Skeletal muscle tissue (tissue), 4 donors: Measurements from ENCODE around the gene TENM4. TPM values are rescaled to one million over a fixed set of nuclear protein-coding genes. Genes with fewer than 3 reads are reported as not detected.
A peak's percentile ranks its signal among the peaks of the same experiment; 100 is the strongest.

Source experiments
- H3K27ac ChIP-seq: one replicate; pipeline ENCODE4 v1.7.0; 2013; ENCODE audit warnings: mild to moderate bottlenecking, low read depth, low read length, inconsistent platforms
- H3K27me3 ChIP-seq, 3 donors: one replicate each; pipeline ENCODE4 v1.7.0; 2013; ENCODE audit warnings: low read length in 3 of 3; ENCODE audit not compliant: control insufficient read depth in 3 of 3, insufficient read depth in 3 of 3
- H3K36me3 ChIP-seq, 3 donors: one replicate each; pipeline ENCODE4 v1.7.0; 2013; ENCODE audit warnings: low read length in 3 of 3; ENCODE audit not compliant: control insufficient read depth in 3 of 3, insufficient read depth in 3 of 3
- H3K4me1 ChIP-seq, 3 donors: one replicate each; pipeline ENCODE4 v1.7.0; 2013; ENCODE audit warnings: low read length in 3 of 3, mild to moderate bottlenecking in 3 of 3; ENCODE audit not compliant: control insufficient read depth in 3 of 3, insufficient read depth in 3 of 3
- H3K4me3 ChIP-seq, 3 donors: one replicate each; pipeline ENCODE4 v1.7.0; 2013; ENCODE audit warnings: low read length in 3 of 3
- H3K9ac ChIP-seq, 3 donors: one replicate each; pipeline ENCODE4 v1.7.0; 2013; ENCODE audit warnings: low read length in 3 of 3, mild to moderate bottlenecking in 3 of 3, moderate library complexity in 2 of 3, low read depth in 1 of 3
- H3K9me3 ChIP-seq, 3 donors: one replicate each; pipeline ENCODE4 v1.7.0; 2013; ENCODE audit warnings: low read length in 3 of 3; ENCODE audit not compliant: control insufficient read depth in 3 of 3
- total RNA-seq: library from RNA; depleted of rRNA; stranded (reverse); fragments of >200 nt; gene quantifications from one replicate; pipeline ENCODE4 v1.2.3, GENCODE V29; 2014
- donor health status: Osteomylitis.

Gene TENM4
- total RNA-seq, 1 donor from 2014 or later: 18.3 TPM

DNA sequence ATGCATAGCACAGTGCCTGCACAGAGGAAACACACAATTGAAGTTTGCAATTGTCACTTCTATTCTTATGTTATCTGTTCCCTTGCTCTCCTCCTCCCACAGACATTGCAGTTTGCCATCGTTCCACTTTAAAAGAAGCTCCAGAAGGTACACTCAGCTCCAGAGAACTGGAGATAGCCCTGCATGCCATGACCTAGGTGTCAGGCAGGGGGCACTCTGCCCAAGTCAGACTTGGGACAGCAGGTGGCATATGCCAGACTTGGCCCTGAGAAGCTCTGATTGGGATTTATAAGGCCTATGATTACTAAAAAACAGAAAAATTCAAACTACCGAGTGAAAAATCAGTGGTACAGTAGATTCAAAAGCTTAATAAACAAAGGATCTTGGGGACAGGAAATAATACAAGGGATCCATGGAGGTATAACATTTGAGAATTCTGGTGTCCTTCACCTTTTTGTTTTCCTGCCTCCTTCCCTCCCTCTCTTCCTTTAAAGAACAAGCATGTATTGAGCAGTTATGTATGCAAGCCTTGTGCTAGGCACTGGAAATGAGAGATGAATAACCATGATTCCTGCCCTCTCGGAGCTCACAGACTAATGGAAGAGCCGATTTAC lies 40.0 kb downstream of the TENM4 start:
- Histone ChIP-seq H3K27me3 (peaks cover 0 to 3% (median 0%) of the 10 kb centered on the region in 3 donors), H3K27ac (no peak overlapping the region), H3K4me1 (no peaks in the 10 kb centered on the region), H3K36me3 (no peaks in the 10 kb centered on the region), H3K4me3 (no peak overlapping the region), H3K9me3 (no peaks in the 10 kb centered on the region), H3K9ac (no peak overlapping the region)

DNA sequence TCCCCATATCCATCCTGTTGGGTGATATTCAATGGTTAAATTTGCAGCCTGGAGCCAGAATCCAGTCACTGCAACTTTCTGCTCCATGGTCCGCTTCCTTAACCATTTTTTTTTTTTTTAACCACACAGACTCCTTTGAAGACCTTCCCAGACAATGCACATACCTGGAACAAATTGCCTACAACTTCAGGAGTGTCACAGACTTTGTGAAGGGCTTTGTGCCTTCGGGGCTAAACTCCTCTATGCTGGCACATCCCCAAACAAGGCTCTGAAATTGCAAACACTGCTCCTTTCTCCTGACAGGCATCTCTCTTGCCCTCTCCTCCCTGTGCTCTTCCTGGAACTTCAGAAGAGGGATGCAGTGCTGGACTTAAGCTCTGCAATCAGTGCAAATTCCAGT lies 40.6 kb downstream of the TENM4 start:
- Histone ChIP-seq H3K9me3 (no peaks in the 10 kb centered on the region), H3K9ac (no peak overlapping the region), H3K27ac (no peak overlapping the region), H3K27me3 (peaks cover 0 to 3% (median 0%) of the 10 kb centered on the region in 3 donors), H3K36me3 (no peaks in the 10 kb centered on the region), H3K4me1 (no peaks in the 10 kb centered on the region), H3K4me3 (no peak overlapping the region)

GRCh38 chr11:79397252-79397651 lies 43.6 kb downstream of the TENM4 start:
- Histone ChIP-seq H3K27me3 (peaks cover 0 to 3% (median 0%) of the 10 kb centered on the region in 3 donors), H3K4me3 (no peak overlapping the region), H3K27ac (no peak overlapping the region), H3K9me3 (no peaks in the 10 kb centered on the region), H3K4me1 (no peaks in the 10 kb centered on the region), H3K9ac (no peak overlapping the region), H3K36me3 (no peaks in the 10 kb centered on the region)

- no peaks in the 10 kb centered on the region for H3K4me1 ChIP-seq
- H3K27me3 ChIP-seq: peaks cover 0 to 1% (median 0%) of the 10 kb centered on the region in 3 donors
- no peaks in the 10 kb centered on the region for H3K9me3 ChIP-seq
- H3K27ac ChIP-seq: no peak overlapping the region
- no peak overlapping the region for H3K9ac ChIP-seq
- no peak overlapping the region for H3K4me3 ChIP-seq
- H3K36me3 ChIP-seq: no peaks in the 10 kb centered on the region
These were observed 44.2 kb downstream of the TENM4 start for GRCh38 chr11:79396674-79397073.

GRCh38 chr11:79396001-79396400 lies 44.8 kb downstream of the TENM4 start:
- H3K4me1 ChIP-seq: peaks cover 2 to 4% (median 3%) of the 10 kb centered on the region in 3 donors
- H3K4me3 ChIP-seq: no peak overlapping the region
- no peaks in the 10 kb centered on the region for H3K9me3 ChIP-seq
- H3K27me3 ChIP-seq: no peaks in the 10 kb centered on the region
- no peak overlapping the region for H3K9ac ChIP-seq
- H3K36me3 ChIP-seq: no peaks in the 10 kb centered on the region
- no peak overlapping the region for H3K27ac ChIP-seq

DNA sequence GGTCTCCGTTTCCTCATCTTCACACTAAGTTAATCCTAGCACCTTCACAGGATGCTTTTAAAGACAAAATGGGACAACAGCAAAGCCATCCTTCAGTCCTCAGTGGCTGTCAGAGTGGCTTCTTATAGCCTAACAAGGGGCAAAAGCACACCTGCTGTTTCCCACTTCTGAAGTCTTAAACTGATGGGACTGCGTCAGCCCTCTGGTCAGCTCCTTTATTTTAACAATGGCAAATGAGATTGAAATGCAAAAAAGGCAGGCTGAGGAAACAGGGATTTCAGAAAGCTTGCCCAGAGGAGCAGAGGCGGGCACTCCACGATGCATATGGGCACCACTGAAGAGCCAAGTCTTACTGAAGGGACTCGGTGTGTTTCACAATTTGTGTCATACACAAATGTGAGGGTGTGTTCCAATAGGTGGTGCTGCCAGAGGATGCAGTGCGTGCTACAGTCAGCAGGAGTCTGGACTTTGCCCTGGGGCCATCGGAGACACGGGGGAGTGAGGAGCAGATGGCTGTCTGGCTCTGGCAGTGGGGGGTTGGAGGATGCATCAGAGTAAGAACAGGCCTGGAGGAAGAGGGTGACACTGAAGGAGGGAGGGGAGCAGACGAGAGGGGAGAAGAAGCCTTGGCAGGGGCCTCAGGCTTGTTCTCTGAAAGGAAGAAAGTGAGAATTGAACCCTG lies 47.3 kb downstream of the TENM4 start:
- Histone ChIP-seq H3K27me3 (no peaks in the 10 kb centered on the region), H3K9ac (no peak overlapping the region), H3K4me1 (peaks cover 7 to 15% (median 14%) of the 10 kb centered on the region in 3 donors), H3K9me3 (no peaks in the 10 kb centered on the region), H3K27ac (no peak overlapping the region), H3K36me3 (no peaks in the 10 kb centered on the region), H3K4me3 (no peak overlapping the region)

- Histone ChIP-seq H3K4me1 (peaks cover 7 to 15% (median 14%) of the 10 kb centered on the region in 3 donors), H3K27me3 (no peaks in the 10 kb centered on the region), H3K9ac (no peak overlapping the region), H3K9me3 (no peaks in the 10 kb centered on the region), H3K27ac (no peak overlapping the region), H3K4me3 (no peak overlapping the region), H3K36me3 (no peaks in the 10 kb centered on the region)
These were observed 48.7 kb downstream of the TENM4 start for GRCh38 chr11:79392161-79392560.

DNA sequence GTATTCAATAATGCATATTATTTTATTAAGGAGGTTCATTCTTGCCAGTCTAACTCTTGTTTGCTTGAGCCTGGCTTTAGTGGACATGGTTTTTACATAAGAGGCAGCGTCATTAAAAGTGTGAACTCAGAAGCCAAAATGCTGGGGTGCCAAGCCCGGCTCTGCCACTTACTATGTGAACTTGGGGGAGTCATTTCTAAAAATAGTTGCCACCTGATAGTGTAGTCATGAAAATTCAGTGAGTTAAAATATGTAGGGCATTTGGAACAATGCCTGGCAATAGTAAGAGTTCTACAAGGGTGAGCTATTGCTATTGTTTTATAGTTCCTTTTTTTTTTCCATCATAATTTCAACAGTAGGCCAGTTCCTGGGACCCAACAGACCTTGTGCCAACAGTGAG lies 49.9 kb downstream of the TENM4 start:
- Histone ChIP-seq H3K9ac (no peak overlapping the region), H3K27ac (peak overlapping the region; percentile 20), H3K9me3 (no peaks in the 10 kb centered on the region), H3K4me1 (peaks cover 7 to 15% (median 14%) of the 10 kb centered on the region in 3 donors), H3K27me3 (no peaks in the 10 kb centered on the region), H3K4me3 (no peak overlapping the region), H3K36me3 (no peaks in the 10 kb centered on the region)

GRCh38 chr11:79390477-79390876 lies 50.4 kb downstream of the TENM4 start:
- Histone ChIP-seq H3K27ac (peak overlapping the region; percentile 20), H3K27me3 (no peaks in the 10 kb centered on the region), H3K4me1 (peaks cover 7 to 15% (median 14%) of the 10 kb centered on the region in 3 donors)

GRCh38 chr11:79388201-79388600 lies 52.6 kb downstream of the TENM4 start:
- H3K4me1 ChIP-seq: peaks cover 7 to 17% (median 17%) of the 10 kb centered on the region in 3 donors
- no peaks in the 10 kb centered on the region for H3K9me3 ChIP-seq
- no peak overlapping the region for H3K27ac ChIP-seq
- H3K36me3 ChIP-seq: no peaks in the 10 kb centered on the region
- H3K4me3 ChIP-seq: no peak overlapping the region
- H3K9ac ChIP-seq: no peak overlapping the region
- H3K27me3 ChIP-seq: peaks cover 0 to under 1% (median 0%) of the 10 kb centered on the region in 3 donors

More at GRCh38 chr11:79390477-79390876, 50.4 kb downstream of the TENM4 start:
- Histone ChIP-seq H3K9me3 (no peaks in the 10 kb centered on the region), H3K4me3 (peak overlapping the region; percentile 5 to 52 (median 18)), H3K36me3 (no peaks in the 10 kb centered on the region), H3K9ac (peak overlapping the region in 1 of 3 donors; percentile 25)
